Keratinocyte (primary cell): ENCODE measurements around the gene STX8.

ENCODE experiments used
- EZH2 ChIP-seq: IDR thresholded peaks from one replicate; pipeline ENCODE4 v1.6.1; 2012; ENCODE audit warnings: inconsistent platforms, mild to moderate bottlenecking, low read length, moderate library complexity
- TF ChIP-seq, protein P1 (sequence below), 3 experiments: IDR thresholded peaks in 1 of 3; conservative IDR thresholded peaks in 1 of 3; optimal IDR thresholded peaks in 1 of 3; 2 replicates in 2 of 3; 3 replicates in 1 of 3; pipeline versions ENCODE3 to v1.5.1; 2011; ENCODE audit warnings: low read length in 3 of 3, mild to moderate bottlenecking in 3 of 3, moderate library complexity in 2 of 3, control low read depth in 1 of 3, inconsistent platforms in 1 of 3; ENCODE audit not compliant: insufficient read depth in 2 of 3; ENCODE audit errors: extremely low read depth in 1 of 3

DNA sequence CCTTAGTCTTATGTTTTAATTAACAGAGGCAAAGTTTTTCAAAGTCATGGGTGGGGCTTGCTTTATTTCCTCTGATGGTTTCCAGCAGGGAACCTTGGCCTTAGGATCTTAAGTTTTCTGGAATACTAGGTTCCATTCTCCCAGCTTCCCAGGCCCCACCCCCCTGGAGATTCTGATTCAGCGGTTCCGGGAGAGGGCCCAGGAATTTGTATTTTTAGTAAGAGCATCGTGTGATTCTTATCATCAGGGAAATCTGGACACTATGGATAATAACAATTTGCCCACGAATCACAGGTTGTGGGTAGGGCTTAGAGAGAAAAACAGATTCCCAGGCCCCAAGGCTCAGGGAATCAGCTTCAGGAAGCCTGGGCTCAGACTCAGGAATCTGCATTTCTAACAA, 290.7 kb downstream of the STX8 start:
- TF ChIP-seq, protein P1, sequence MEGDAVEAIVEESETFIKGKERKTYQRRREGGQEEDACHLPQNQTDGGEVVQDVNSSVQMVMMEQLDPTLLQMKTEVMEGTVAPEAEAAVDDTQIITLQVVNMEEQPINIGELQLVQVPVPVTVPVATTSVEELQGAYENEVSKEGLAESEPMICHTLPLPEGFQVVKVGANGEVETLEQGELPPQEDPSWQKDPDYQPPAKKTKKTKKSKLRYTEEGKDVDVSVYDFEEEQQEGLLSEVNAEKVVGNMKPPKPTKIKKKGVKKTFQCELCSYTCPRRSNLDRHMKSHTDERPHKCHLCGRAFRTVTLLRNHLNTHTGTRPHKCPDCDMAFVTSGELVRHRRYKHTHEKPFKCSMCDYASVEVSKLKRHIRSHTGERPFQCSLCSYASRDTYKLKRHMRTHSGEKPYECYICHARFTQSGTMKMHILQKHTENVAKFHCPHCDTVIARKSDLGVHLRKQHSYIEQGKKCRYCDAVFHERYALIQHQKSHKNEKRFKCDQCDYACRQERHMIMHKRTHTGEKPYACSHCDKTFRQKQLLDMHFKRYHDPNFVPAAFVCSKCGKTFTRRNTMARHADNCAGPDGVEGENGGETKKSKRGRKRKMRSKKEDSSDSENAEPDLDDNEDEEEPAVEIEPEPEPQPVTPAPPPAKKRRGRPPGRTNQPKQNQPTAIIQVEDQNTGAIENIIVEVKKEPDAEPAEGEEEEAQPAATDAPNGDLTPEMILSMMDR (optimal IDR thresholded peaks at IDR 0.05 in 1 of 3, IDR thresholded peaks at IDR 0.05 in 1 of 3, conservative IDR thresholded peaks at IDR 0.05 in 1 of 3; ENCODE audit: extremely low read depth in 1 of 3, insufficient read depth in 2 of 3, low read length in 3 of 3), result no peak
- TF ChIP-seq EZH2, result no peak
